OCI-LY7 (cell line): ENCODE results near the gene LUZP1.

Source experiments
- EZH2phosphoT487 ChIP-seq: fragments of 200-600 bp; sonication (generic); IDR thresholded peaks from 2 replicates; pipeline ENCODE4 v1.6.1; 2018; ENCODE audit warnings: low read depth, borderline replicate concordance, mild to moderate bottlenecking, mixed run types, antibody characterized with exemption, low read length, moderate library complexity, mixed read lengths
- TF ChIP-seq, protein P1 (sequence below): fragments of 200-600 bp; sonication (generic); conservative IDR thresholded peaks from 2 replicates; pipeline ENCODE4 v1.5.1; 2014; ENCODE audit warnings: mild to moderate bottlenecking, antibody characterized with exemption, low read length, moderate library complexity, mixed read lengths

DNA sequence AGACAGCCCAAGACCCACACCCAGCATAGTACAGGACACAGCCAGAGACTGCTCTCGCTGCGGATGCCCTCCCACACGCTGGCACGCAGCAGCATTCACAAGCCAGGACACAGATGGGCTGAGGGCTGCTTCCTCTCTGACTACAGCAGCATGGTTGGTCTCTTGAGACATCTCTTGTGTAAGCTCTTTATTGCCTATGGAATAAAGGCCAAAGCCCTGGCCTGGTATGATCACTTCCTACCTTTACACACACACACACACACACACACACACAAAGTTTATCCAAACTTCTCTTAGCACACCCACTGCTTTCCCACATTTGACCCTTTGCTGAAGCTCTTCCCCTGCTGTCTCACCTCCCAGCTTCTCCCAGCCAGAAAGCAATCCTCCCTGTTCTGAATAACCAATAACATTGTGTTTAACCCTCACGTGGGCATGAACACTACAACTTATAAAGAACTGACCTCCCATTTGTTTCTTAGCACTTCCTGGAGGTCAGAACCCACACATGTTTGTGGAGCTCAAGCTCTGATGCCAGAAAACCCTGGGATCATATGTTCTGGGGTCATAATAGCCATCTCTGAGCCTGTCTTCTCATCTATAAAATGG lies 1.2 kb upstream of the LUZP1 start:
- TF ChIP-seq, protein P1, sequence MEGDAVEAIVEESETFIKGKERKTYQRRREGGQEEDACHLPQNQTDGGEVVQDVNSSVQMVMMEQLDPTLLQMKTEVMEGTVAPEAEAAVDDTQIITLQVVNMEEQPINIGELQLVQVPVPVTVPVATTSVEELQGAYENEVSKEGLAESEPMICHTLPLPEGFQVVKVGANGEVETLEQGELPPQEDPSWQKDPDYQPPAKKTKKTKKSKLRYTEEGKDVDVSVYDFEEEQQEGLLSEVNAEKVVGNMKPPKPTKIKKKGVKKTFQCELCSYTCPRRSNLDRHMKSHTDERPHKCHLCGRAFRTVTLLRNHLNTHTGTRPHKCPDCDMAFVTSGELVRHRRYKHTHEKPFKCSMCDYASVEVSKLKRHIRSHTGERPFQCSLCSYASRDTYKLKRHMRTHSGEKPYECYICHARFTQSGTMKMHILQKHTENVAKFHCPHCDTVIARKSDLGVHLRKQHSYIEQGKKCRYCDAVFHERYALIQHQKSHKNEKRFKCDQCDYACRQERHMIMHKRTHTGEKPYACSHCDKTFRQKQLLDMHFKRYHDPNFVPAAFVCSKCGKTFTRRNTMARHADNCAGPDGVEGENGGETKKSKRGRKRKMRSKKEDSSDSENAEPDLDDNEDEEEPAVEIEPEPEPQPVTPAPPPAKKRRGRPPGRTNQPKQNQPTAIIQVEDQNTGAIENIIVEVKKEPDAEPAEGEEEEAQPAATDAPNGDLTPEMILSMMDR: no peak
- no peak for TF ChIP-seq EZH2phosphoT487
